Gastrocnemius medialis (tissue), 4 donors: ENCODE measurements around the gene RGCC. TPM values are rescaled to one million over a fixed set of nuclear protein-coding genes. Genes with fewer than 3 reads are reported as not detected.

Experiments used
- ATAC-seq, 2 donors: fragments of 150-250 bp; one replicate each; pipeline ENCODE4 v1.9.1; 2016
- DNase-seq, 2 donors: peaks; one replicate each; pipeline ENCODE4 v3.0.0-alpha.2; 2019
- H3K27ac ChIP-seq, 4 donors: fragments of 200-600 bp; sonication (generic); 1 replicate in 1 of 4; 2 replicates in 3 of 4; pipeline ENCODE4 v1.5.1; 2016 to 2018; ENCODE audit warnings: mild to moderate bottlenecking in 2 of 4, moderate library complexity in 1 of 4
- H3K27me3 ChIP-seq, 3 donors: fragments of 200-600 bp; sonication (generic) in 2 of 3; 1 replicate in 1 of 3; 2 replicates in 2 of 3; pipeline versions ENCODE4 v1.5.1 to v1.6.0; 2016 to 2019; ENCODE audit warnings: mild to moderate bottlenecking in 1 of 3, moderate library complexity in 1 of 3
- H3K36me3 ChIP-seq, 2 donors: fragments of 200-600 bp; sonication (generic) in 1 of 2; one replicate each; pipeline ENCODE4 v1.5.1; 2017 to 2018
- H3K4me1 ChIP-seq, 2 donors: fragments of 200-600 bp; sonication (generic) in 1 of 2; one replicate each; pipeline ENCODE4 v1.5.1; 2016 to 2017; ENCODE audit warnings: mild to moderate bottlenecking in 2 of 2
- H3K4me3 ChIP-seq, 4 donors: fragments of 200-600 bp; sonication (generic) in 3 of 4; 1 replicate in 1 of 4; 2 replicates in 3 of 4; pipeline ENCODE4 v1.5.1; 2016 to 2019; ENCODE audit warnings: mild to moderate bottlenecking in 2 of 4
- H3K9me3 ChIP-seq, 3 donors: fragments of 200-600 bp; sonication (generic) in 2 of 3; 1 replicate in 1 of 3; 2 replicates in 2 of 3; pipeline ENCODE4 v1.5.1; 2016 to 2019
- CTCF ChIP-seq, 5 experiments: fragments of 450-650 bp in 3 of 5; fragments of 200-600 bp in 2 of 5; sonication (generic) in 2 of 5; IDR thresholded peaks in 4 of 5; conservative IDR thresholded peaks in 1 of 5; 1 replicate in 4 of 5; 2 replicates in 1 of 5; pipeline ENCODE4 v1.5.1; 2016 to 2019; ENCODE audit warnings: antibody characterized with exemption in 5 of 5, mild to moderate bottlenecking in 3 of 5, moderate library complexity in 3 of 5
- POLR2A ChIP-seq, 2 donors: fragments of 450-650 bp; IDR thresholded peaks; one replicate each; pipeline ENCODE4 v1.6.1; 2017; ENCODE audit warnings: antibody characterized with exemption in 2 of 2, mild to moderate bottlenecking in 2 of 2, moderate library complexity in 2 of 2
- in situ Hi-C, 4 donors: fragments of 200-750 bp; cut with MboI; loops; one replicate each; pipeline versions ENCODE4 v1.15.0 to v1.8.0; 2017; ENCODE audit warnings: low sequenced_read_pairs in 4 of 4
- intact Hi-C: fragments of 100-400 bp; cut with DNase I; formaldehyde crosslinking; loops from one replicate; pipeline ENCODE4 v1.15.1; 2023; ENCODE audit warnings: low total_unique reads
- total RNA-seq, 4 donors: library from RNA; depleted of rRNA; stranded (reverse); fragments of >200 nt; gene quantifications; one replicate each; pipeline versions ENCODE4 v1.1.0 to v1.2.3, GENCODE V29; 2016

RGCC gene
- total RNA-seq, 4 donors from 2014 or later = 56.1 to 135 (median 92.0) TPM

GRCh38 chr13:41411060-41411459 lies 46.3 kb upstream of the RGCC start:
- TF ChIP-seq CTCF (IDR thresholded peaks at IDR 0.05 in 4 of 5, conservative IDR thresholded peaks at IDR 0.05 in 1 of 5) (no peak), POLR2A (IDR thresholded peaks at IDR 0.05) (no peak)
- in situ Hi-C loops = no loop called here

GRCh38 chr13:41411522-41411921 lies 45.8 kb upstream of the RGCC start:
- intact Hi-C loops = loop anchor here (5.0 kb wide), 1 partner anchor 241 kb away; no protein-coding TSS in a partner anchor
- Histone ChIP-seq H3K36me3 (no peaks in the 10 kb centered on the region), H3K27me3 (no peaks in the 10 kb centered on the region), H3K4me3 (no peak overlapping the region), H3K9me3 (no peaks in the 10 kb centered on the region), H3K27ac (no peak overlapping the region), H3K4me1 (no peaks in the 10 kb centered on the region)
- DNase-seq (no peak), ATAC-seq (no peak)
- in situ Hi-C loops = no loop called here
- TF ChIP-seq CTCF (IDR thresholded peaks at IDR 0.05 in 4 of 5, conservative IDR thresholded peaks at IDR 0.05 in 1 of 5) = no peak
- no peak for TF ChIP-seq POLR2A (IDR thresholded peaks at IDR 0.05)

More at GRCh38 chr13:41411060-41411459, 46.3 kb upstream of the RGCC start:
- Histone ChIP-seq H3K4me3 (no peak overlapping the region), H3K9me3 (no peaks in the 10 kb centered on the region), H3K4me1 (no peaks in the 10 kb centered on the region), H3K36me3 (no peaks in the 10 kb centered on the region), H3K27ac (no peak overlapping the region), H3K27me3 (no peaks in the 10 kb centered on the region)
- intact Hi-C loops = loop anchor here (5.0 kb wide), 1 partner anchor 241 kb away; no protein-coding TSS in a partner anchor
- DNase-seq (no peak), ATAC-seq (no peak)

GRCh38 chr13:41413872-41414271 lies 43.5 kb upstream of the RGCC start:
- no peak overlapping the region for H3K27ac ChIP-seq

GRCh38 chr13:41416276-41416675 lies 41.1 kb upstream of the RGCC start:
- H3K27ac ChIP-seq = no peak overlapping the region
- DNase-seq (no peak), ATAC-seq (no peak)
- H3K27me3 ChIP-seq = no peaks in the 10 kb centered on the region
- H3K4me1 ChIP-seq = no peaks in the 10 kb centered on the region
- in situ Hi-C loops (no loop called here), intact Hi-C loops (no loop called here)
- no peak overlapping the region for H3K4me3 ChIP-seq
- no peaks in the 10 kb centered on the region for H3K9me3 ChIP-seq
- H3K36me3 ChIP-seq = no peaks in the 10 kb centered on the region
- TF ChIP-seq CTCF (IDR thresholded peaks at IDR 0.05 in 4 of 5, conservative IDR thresholded peaks at IDR 0.05 in 1 of 5) (no peak), POLR2A (IDR thresholded peaks at IDR 0.05) (no peak)

More at GRCh38 chr13:41413872-41414271, 43.5 kb upstream of the RGCC start:
- TF ChIP-seq CTCF (IDR thresholded peaks at IDR 0.05 in 4 of 5, conservative IDR thresholded peaks at IDR 0.05 in 1 of 5) (no peak), POLR2A (IDR thresholded peaks at IDR 0.05) (no peak)
- DNase-seq = no peak
- no peaks in the 10 kb centered on the region for H3K9me3 ChIP-seq
- H3K4me1 ChIP-seq = no peaks in the 10 kb centered on the region
- intact Hi-C loops = loop anchor here (5.0 kb wide), 1 partner anchor 238 kb away; no protein-coding TSS in a partner anchor
- in situ Hi-C loops = no loop called here
- no peaks in the 10 kb centered on the region for H3K36me3 ChIP-seq
- H3K27me3 ChIP-seq = no peaks in the 10 kb centered on the region
- no peak for ATAC-seq
- no peak overlapping the region for H3K4me3 ChIP-seq

- DNase-seq (no peak), ATAC-seq (no peak)
- no peaks in the 10 kb centered on the region for H3K9me3 ChIP-seq
- no peak overlapping the region for H3K4me3 ChIP-seq
- intact Hi-C loops (no loop called here), in situ Hi-C loops (no loop called here)
- no peak overlapping the region for H3K27ac ChIP-seq
- no peaks in the 10 kb centered on the region for H3K4me1 ChIP-seq
- H3K27me3 ChIP-seq = no peaks in the 10 kb centered on the region
- no peak for TF ChIP-seq POLR2A (IDR thresholded peaks at IDR 0.05)
- TF ChIP-seq CTCF (IDR thresholded peaks at IDR 0.05 in 4 of 5, conservative IDR thresholded peaks at IDR 0.05 in 1 of 5) = no peak
- no peaks in the 10 kb centered on the region for H3K36me3 ChIP-seq
Measured at GRCh38 chr13:41418027-41418426, 39.3 kb upstream of the RGCC start.
